HG03442 (cell line): ENCODE data around the gene MYO5C.
"Not testable (repeated sequence)": the region's sequence is repeated elsewhere in the genome, so short reads cannot be mapped to it uniquely, and the experiment has no call there.

Experiments
- ATAC-seq: cut with Tn5 transposase; IDR thresholded peaks from one replicate; pipeline ENCODE4 v1.9.1; 2021; ENCODE audit warnings: mild to moderate bottlenecking, moderate library complexity; ENCODE audit not compliant: unreplicated experiment

Gene MYO5C

DNA sequence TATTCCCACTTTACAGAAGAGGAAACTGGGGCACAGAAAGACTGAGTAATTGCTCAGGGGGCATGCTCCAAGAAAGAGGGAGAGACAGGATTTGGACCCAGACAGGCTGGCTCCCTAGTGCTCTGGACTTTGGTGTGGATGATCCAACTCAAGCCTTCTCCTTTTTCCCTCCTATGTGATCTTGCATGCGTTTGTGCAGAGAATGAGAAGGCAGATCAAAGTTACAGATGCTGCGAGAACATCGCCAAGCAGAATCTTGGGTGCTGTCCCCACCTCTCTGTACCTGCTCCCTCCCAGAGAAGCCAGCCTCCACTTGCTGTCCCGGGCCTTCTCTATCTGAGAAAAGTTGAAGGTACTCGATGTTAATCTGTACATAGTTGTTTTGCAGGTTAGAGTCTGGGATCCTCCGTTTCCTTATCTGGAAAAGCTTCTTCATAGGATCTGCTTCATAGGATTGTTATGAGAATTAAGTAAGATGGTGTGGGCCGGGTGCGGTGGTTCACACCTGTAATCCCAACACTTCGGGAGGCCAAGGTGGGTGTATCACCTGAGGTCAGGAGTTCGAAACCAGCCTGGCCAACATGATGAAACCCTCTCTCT, 114.7 kb downstream of the MYO5C start:
- ATAC-seq: no peak

DNA sequence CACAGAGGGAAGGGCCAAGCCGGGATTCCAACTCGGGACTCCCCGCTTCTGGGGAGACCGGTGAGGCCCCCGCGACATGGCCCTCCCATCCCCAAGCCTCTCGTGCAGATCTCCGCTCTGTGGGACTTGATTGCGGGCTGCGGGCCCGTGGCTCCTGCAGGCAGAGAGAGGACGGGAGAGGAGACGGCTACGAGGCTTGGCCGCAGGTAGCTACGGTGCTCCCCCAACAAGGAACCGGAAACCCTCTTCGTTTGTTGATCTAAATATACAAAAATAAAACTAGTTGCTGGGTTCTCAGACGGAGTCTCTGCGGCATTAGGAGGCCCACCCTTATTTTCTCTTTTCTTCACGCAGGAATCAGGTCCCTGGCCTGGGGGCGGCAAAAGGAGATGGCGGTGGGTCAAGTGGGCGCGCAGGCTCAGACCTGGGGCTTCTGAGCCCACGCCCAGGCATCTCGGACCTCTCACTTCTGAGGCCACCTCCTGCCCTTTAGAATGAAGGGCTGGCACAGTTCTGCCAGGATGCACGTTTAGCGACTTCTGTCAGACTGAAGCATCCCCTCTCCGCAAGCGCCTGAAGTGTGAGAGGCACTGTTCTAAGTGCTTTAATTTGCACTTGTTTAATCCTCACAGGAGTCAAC, 115.3 kb downstream of the MYO5C start:
- peak; percentile 22 for ATAC-seq

DNA sequence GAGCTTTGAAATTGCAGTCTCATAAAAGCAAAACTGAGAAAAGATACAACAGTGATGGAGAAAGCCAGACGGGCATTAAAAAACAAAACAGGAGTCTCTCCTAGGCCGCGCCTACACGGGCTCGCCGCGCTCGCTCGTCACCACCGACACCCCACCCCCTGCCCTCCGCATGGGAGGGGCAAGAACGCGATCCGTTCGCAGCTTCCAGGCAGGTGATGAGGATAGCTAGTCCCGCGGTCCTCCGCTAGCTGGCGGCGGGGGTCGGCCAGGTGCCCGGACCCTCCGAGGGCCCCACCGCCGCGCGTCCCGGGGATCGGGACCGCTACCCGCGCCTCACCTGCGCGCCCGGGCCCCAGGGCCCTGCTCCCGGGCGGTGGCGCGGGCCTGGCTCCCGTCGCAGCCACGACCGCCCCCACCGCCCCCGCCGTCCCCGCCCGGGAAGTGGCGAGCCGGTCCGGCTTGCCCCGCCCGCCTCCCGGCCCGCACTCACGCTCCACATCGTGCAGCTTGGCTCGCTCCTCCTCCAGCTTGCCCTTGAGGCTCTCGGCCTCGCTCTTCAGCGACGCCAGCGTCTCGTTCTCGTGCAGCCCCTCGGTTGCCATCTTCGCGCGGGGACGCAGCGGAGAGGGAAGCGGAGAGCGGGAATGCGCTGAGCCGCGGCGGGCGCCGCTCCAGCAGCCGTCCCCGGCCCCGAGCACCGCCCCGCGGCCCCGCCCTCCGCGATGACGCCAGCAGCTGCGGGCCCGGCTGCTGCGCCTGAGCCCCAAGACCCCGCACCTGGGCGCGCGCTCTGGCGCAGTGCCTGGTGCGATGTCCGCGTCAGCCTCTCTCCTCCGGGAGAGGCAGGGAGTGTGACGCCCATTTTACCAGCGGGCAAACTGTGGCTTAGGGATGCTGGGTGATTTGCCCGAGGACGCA, 116.1 kb downstream of the MYO5C start:
- ATAC-seq: peak; percentile 78

DNA sequence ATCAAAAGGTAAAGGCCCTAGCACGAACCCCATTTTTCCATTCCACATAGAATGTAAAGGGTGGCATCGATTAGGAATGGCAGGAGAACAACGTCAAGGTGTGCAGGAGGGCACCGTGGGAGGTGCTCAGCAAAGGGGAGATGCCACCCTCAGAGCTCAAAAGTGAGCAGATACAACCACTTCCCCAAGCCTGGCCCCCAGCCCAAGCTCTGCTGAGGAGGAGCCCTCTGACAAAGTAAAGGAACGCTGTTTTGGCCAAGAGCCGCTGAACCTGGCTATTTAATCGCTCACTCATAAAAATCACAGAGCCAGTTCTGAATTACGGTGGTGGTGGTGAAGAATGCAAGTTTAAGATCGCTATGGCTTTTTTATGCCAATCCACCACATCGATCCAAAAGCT, 116.8 kb downstream of the MYO5C start:
- ATAC-seq: no peak

DNA sequence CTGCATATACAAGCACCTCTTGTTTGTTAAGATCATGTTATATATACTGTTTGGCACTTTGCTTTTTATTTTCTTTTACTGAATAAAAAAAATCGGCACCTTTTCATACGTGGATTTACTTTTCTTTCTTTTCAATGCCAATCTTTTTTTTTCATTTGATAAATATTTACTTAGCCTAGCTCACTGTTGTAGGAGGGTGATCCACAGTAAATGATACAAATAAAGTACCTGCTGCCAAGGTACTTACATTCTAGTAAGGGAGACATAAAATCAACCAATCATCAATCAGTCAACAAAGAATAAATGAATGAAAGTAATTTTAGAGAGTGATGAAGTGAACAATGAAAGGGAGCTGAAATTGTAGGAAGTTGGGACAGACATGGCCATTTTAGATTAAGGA, 122.7 kb downstream of the MYO5C start:
- no peak for ATAC-seq

DNA sequence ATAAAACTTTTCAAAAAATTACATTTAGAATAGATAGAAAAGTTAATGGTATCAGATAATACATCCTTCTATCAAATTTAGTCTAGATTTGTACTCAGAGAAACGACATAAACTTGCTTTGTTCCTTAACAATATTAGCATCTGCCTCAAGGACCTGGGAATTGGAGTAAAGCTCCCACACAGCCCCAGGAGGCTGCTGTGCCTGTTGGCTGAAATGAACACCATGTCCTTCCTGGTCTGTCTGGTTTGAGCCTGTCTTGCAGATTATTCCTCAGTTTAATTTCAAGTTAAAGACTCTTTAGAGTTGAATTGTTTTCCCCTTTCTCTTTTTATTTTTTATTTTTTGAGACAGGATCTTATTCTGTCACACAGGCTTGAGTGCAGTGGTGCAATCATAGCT, 123.8 kb downstream of the MYO5C start:
- no peak for ATAC-seq

DNA sequence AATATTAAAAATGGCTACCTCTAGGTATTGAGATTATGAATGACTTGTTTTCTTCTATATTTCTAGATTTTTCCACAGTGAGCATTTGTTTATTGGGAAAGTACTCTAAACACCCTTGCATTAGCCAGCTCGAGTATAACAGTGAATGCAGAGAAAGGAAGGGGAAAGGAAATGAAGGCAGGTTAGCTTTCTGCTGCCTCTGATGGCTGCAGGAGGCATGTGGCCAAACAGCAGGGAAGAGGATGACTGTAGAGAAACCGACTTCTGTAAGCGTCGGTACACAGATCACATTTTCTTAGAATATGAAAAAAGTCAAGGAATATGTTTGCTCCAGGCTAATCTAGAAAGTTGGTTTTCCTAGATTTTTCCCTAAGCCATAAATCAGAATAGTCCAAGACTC, 124.2 kb downstream of the MYO5C start:
- no peak for ATAC-seq

DNA sequence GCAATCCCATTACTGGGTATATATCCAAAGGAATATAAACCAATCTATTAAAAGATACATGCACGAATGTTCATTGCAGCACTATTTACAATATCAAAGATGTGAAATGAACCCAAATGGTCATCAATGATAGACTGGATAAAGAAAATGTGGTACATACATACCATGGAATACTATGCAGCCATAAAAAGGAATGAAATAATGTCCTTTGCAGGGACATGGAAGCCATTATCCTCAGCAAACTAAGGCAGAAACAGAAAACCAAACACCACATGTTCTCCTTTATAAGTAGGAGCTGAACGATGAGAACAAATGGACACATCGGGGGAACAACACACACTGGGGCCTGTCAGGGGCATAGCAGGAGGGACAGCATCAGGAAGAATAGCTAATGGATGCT, 125.4 kb downstream of the MYO5C start:
- ATAC-seq: not testable (repeated sequence)

DNA sequence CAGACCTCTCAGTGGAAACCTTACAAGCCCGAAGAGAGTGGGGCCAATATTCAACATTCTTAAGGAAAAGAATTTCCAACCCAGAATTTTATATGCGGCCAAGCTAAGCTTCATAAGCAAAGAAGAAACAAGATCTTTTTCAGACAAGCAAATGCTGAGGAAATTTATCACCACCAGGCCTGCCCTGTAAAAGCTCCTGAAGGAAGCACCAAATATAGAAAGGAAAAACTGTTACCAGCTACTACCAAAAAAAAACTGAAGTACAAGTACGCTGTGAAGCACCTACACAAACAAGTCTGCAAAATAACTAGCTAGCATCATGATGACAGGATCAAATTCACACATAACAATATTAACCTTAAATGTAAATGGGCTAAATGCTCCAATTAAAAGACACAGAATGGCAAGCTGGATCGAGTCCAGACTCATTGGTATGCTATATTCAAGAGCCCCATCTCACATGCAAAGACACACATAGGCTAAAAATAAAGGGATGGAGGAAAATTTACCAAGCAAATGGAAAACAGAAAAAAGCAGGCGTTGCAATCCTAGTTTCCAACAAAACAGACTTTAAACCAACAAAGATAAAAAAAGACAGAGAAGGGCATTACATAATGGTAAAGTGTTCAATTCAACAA, 130.0 kb downstream of the MYO5C start:
- not testable (repeated sequence) for ATAC-seq

DNA sequence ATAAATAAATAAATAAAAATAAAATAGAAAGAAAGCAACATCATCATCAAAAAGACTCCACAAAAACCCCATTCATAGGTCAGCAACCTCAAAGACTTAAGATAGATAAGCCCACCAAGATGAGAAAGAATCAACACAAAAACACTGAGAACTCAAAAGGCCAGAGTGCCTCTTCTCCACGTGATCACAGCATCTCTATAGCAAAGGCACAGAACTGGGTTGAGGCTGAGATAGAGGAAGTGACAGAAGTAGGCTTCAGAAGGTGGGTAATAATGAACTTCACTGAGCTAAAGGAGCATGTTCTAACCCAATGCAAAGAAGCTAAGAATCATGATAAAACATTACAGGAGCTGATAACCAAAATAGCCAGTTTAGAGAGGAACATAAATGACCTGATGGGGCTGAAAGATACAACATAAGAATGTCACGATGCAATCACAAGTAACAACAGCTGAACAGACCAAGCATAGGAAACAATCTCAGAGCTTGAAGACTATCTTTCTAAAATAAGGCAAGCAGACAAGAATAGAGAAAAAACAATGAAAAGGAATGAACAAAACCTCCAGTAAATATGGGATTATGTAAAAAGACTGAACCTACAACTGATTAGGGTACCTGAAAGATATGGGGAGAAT, 130.9 kb downstream of the MYO5C start:
- ATAC-seq: no peak

DNA sequence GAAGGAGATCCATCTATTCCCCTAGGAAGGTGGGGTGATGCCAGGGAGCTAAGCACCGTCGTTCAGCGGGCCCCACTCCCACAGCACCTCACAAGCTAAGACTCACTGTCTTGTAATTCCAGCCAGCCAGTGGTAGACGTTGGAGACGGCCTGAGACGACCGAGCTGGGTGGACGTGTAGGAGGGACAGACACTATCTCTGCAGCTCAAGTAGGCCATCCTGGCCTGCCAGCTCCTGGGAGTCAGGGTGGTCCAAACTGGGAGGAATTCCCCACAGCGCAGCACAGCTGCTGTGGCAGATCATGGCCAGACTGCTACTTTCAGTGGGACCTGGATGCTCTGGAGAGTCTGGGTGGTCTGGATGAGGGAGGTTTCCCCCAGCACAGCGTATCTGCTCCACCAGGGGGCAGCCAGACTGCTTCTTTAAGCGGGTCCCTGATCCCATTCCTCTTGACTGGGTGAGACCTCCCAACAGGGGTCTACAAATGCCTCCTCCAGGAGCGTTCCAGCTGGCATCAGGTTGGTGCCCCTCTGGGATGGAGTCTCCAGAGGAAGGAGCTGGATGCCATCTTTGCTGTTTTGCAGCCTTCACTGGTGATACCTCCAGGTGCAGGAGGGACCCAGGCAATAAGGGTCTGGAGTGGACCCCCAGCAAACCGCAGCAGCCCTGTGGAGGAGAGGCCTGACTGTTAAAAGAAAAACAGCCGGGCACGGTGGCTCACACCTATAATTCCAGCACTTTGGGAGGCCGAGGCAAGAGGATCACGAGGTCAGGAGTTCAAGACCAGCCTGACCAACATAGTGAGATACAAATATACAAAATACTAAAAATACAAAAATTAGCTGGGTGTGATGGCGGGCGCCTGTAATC, 132.0 kb downstream of the MYO5C start:
- no peak for ATAC-seq

DNA sequence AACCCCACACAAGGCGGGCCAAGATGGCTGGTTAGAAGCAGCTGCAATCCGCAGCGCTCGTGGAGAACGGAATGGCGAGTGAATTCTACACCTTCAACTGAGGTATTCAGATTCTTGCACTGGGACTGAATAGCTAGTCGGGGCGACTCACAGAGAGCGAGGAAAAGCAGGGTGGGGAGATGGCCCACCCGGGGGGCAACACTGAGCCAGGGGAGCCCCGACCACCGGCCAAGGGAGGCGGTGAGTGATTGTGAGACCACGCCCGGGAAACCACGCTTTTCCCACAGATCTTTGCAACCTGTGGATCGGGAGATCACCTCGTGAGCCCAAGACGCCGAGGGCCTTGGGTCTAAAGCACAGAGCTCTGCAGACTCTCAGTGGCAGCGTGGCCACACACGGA, 132.7 kb downstream of the MYO5C start:
- no peak for ATAC-seq

DNA sequence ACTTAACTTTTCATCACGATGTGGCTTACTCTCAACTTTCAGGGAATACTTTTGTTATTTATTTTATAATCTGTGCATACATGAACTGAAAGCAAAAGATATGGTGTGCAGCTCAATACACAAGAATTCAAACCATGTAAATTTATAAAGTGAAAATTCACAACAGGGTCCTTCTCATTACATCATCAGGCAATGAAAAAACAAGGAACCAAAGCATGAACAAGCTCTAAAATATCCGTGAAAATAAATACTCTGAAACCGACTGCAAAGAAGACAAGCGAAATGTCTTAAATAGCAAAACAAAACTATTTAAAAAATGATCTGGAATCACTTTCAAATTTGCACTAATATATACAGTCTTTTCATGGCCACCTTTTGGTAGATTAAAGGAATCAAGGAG, 133.3 kb downstream of the MYO5C start:
- no peak for ATAC-seq

DNA sequence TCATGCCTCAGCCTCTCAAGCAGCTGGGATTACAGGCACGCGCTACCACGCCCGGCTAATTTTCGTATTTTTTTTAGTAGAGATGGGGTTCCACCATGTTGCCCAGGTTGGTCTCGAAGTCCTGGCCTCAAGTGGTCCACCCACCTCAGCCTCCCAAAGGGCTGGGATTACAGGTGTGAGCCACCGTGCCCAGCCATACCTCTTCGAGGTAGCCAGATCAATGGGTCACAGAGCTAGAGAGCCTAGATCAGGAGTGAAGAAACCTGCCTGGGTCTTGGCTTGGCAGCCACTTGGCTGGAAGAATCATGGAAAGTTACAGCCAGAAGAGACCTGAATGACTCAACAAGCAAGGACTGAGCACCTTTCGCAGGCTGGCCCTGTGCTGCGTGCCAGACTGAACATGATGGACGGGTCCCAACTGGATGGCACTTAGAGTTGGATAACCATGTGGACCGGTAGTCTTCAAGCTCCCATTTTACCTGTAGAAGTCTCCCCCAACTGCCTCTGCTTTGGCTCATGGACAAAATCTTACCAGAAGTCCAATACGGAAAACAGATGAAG, 134.1 kb downstream of the MYO5C start:
- no peak for ATAC-seq

DNA sequence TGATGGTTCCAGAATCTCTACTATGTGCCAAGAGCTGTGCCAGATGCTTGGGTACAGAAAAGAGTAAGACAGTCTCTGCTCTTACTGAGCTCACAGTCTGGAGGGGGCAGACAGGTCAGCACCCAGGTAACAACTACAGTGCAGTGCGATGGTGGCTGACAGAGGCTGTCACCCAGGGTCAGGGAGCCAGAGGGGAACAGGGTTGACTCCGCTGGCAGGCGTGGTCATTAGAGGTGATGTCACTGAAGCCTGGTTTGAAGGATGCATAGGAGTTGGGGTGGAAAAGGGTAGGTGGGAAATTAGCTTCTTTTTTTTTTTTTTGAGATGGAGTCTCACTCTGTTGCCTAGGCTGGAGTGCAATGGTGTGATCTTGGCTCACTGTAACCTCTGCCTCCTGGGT, 136.0 kb downstream of the MYO5C start:
- ATAC-seq: no peak

DNA sequence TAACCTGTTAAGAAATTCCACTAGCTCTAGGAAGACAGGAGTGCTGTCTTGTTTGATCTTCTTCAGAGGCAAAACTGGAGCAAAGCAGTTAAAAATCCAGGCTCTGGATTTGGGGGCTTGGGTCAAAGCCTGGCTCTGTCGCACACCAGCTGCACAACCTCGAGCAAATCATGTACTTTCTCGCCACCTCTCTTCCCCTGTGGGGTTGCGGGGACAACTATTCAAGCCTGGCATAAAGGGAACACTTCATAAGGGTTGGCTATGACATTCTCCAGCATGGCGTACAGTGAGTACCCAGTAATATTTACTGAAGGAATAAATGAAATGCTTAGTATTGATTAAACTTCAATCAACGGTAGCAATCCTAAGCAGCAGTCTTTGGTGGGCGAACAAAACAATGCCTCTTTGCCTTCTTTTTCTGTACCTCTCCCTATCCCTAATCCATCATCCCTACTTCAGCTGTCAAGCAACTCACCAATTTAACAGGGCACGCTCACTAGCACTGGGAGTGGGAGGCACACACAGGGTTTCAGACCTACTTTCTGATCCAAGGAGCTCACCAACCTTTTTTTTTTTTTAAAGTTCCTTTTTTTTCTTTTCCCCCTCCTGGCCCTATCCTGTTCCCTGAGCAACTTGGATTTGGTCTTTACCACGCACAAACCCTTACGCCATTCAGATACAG, 137.4 kb downstream of the MYO5C start:
- no peak for ATAC-seq

DNA sequence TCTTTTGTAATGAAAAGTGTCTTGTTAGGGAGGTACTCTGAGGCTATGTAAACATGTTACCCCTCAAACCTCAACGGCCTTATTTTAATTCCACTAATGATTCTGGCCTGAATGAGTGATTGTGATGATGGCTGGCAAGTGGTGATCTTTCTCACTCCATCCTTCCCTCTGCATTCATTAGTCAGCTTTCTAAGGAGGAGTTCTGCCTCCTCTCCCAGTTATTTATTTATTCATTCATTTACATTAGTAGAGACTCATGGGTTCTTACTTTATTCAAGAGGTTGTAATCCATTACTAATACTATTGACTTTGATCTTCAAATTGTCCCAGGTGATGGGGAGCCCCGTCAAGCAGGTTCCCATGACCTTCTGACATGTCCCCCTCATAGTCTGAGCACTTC, 139.7 kb downstream of the MYO5C start:
- no peak for ATAC-seq

DNA sequence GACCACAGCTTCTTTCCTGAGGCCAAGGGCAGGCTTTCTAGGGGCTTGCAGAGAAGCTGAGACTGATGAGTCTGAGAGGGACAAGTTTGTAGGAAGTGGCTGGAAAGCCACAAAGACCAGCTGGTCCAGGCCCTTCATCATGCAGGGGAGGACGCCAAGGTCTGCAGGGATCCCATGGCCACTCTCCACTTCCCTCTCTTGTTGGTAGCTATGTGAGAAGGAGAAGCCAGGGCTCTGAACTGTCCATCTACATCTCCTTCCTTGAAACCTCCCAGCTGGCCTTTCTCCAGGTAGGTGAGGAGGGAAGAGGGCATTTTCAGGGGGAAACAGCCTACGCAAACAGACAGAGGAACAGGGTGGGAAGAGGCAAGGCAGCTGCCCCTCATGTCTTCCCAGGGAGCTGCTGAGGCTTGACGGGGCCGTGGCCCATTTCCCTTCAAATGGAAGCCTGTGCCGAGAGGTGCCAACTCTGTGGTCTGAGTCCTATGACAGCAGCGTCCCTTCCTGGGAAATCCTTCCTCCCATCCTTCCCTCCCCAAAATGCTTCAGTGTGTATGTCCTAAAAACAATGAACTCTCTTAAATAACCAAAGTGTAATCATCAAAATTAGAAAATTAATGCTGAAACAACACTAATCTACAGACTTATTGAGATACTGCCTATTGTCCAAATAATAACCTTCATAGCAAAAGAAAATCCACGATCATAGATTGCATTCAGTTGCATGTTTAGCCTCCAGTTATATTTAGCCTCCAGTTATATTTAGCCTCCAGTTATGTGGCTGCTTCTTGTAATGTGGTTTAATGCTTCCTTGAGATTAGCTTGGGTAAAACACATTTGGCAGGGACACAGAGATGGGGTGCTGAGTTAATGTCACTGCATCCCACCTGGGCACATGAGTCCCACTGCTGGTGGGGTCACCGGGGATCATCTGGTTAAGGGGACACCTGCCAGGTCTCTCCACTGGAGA, 140.4 kb downstream of the MYO5C start:
- no peak for ATAC-seq
